Skeletal muscle satellite cell (primary cell): Measurements from ENCODE around the gene MAPK8.

Source experiments
- H3K27me3 ChIP-seq: 2 replicates; pipeline ENCODE4 v1.7.0; 2013; ENCODE audit warnings: low read length; ENCODE audit not compliant: control insufficient read depth, insufficient read depth
- H3K36me3 ChIP-seq: 2 replicates; pipeline ENCODE4 v1.7.0; 2013; ENCODE audit warnings: mild to moderate bottlenecking, control low read depth, low read length; ENCODE audit not compliant: insufficient read depth
- H3K4me1 ChIP-seq: 2 replicates; pipeline ENCODE4 v1.7.0; 2013; ENCODE audit warnings: low read length; ENCODE audit not compliant: control insufficient read depth, insufficient read depth
- H3K4me2 ChIP-seq: 2 replicates; pipeline ENCODE4 v1.7.0; 2013; ENCODE audit warnings: mild to moderate bottlenecking, low read length
- H3K4me3 ChIP-seq: 2 replicates; pipeline ENCODE4 v1.7.0; 2013; ENCODE audit warnings: low read length
- H3K9ac ChIP-seq: 2 replicates; pipeline ENCODE4 v1.7.0; 2013; ENCODE audit warnings: mild to moderate bottlenecking, low read depth, low read length, moderate library complexity
- H3K9me3 ChIP-seq: replicated peaks from 2 replicates; pipeline ENCODE4 v1.7.0; 2013; ENCODE audit warnings: mild to moderate bottlenecking, control low read depth, low read length

MAPK8 gene

DNA sequence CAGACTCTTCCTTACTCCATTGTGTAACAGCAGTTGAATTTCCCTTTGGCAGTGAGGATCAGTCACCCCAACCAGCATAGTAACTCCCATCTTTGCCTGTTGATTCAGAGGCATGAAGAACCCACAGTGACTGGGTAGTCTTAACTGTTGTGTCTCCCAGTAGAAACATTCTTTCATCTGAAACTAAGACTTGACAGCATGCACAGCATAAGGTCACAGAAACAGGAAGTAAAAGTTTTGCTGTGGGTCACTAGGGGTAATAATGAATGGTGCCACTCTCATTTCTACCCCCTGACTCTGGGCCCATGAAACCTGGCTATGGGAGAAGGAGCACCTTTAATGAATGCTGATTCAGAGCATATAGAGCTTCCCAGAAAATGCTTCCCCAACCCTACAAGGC, 23.6 kb upstream of the MAPK8 start:
- H3K9me3 ChIP-seq: peaks cover 5% of the 10 kb centered on the region
- H3K4me3 ChIP-seq: no peak overlapping the region
- H3K9ac ChIP-seq: no peak overlapping the region

DNA sequence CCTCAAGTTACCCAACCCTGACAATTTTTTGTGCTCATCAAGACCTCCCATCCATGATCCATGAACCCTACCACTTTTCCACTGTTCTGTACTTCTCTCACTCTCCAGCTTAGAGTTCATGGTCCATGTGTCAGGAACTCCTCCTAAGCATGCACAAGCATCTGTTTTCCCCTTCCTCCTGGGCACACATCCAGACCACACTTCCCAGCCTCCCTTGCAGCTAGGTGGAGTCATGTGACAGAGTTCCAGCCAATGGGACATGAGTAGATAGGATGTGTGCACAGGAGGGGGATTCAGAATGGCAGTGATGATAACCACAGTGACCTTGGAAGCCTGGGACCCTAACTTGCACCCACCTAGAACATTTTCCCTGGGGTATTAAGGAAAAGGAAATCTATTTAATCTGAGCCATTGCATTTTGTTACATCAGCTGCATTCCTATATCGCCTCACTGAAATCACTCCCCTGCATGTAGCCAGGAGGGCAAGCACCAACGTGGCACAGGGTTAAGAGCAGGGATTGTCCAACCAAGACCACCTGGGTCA, 22.4 kb upstream of the MAPK8 start:
- Histone ChIP-seq H3K4me1 (no peaks in the 10 kb centered on the region), H3K4me2 (no peak overlapping the region), H3K9me3 (peaks cover 5% of the 10 kb centered on the region), H3K9ac (no peak overlapping the region), H3K4me3 (no peak overlapping the region), H3K36me3 (no peaks in the 10 kb centered on the region), H3K27me3 (peaks cover 50% of the 10 kb centered on the region)

More for the DNA sequence above, 23.6 kb upstream of the MAPK8 start:
- Histone ChIP-seq H3K4me1 (no peaks in the 10 kb centered on the region), H3K4me2 (no peak overlapping the region), H3K36me3 (no peaks in the 10 kb centered on the region), H3K27me3 (peaks cover 49% of the 10 kb centered on the region)

GRCh38 chr10:48284811-48285210, 21.7 kb upstream of the MAPK8 start:
- no peak overlapping the region for H3K4me2 ChIP-seq
- no peaks in the 10 kb centered on the region for H3K36me3 ChIP-seq
- H3K4me3 ChIP-seq: no peak overlapping the region
- no peaks in the 10 kb centered on the region for H3K4me1 ChIP-seq
- H3K9me3 ChIP-seq: peaks cover 5% of the 10 kb centered on the region
- H3K27me3 ChIP-seq: peaks cover 48% of the 10 kb centered on the region
- no peak overlapping the region for H3K9ac ChIP-seq

GRCh38 chr10:48285710-48286109, 20.8 kb upstream of the MAPK8 start:
- H3K4me1 ChIP-seq: no peaks in the 10 kb centered on the region
- H3K9me3 ChIP-seq: peaks cover 5% of the 10 kb centered on the region
- no peak overlapping the region for H3K4me3 ChIP-seq
- H3K27me3 ChIP-seq: peaks cover 53% of the 10 kb centered on the region
- no peaks in the 10 kb centered on the region for H3K36me3 ChIP-seq
- no peak overlapping the region for H3K9ac ChIP-seq
- no peak overlapping the region for H3K4me2 ChIP-seq

DNA sequence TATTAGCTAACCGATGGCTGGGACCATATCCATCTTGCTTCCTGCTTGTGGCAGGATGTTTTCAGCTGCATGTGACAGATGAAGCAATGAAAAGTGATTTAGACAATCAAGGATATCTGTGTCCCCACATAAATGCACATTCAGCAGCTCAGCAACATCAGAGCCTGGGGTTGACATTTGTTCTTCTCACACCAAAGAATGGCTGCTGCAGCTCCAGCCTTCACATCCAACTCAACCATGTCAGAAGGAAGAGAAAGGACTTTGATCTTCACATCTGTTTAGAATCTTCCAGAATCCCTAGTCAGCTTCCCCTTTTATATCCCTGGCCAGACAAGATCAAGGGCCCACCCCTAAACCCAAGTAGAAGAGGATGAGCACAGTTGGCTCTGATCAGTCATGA, 20.1 kb upstream of the MAPK8 start:
- H3K9me3 ChIP-seq: peaks cover 5% of the 10 kb centered on the region
- no peak overlapping the region for H3K9ac ChIP-seq
- no peak overlapping the region for H3K4me3 ChIP-seq
- H3K4me2 ChIP-seq: no peak overlapping the region
- no peaks in the 10 kb centered on the region for H3K4me1 ChIP-seq
- peaks cover 60% of the 10 kb centered on the region for H3K27me3 ChIP-seq
- H3K36me3 ChIP-seq: no peaks in the 10 kb centered on the region

- no peak overlapping the region for H3K4me2 ChIP-seq
- no peaks in the 10 kb centered on the region for H3K36me3 ChIP-seq
- H3K9ac ChIP-seq: no peak overlapping the region
- peaks cover 5% of the 10 kb centered on the region for H3K9me3 ChIP-seq
- no peak overlapping the region for H3K4me3 ChIP-seq
- no peaks in the 10 kb centered on the region for H3K4me1 ChIP-seq
- H3K27me3 ChIP-seq: peaks cover 71% of the 10 kb centered on the region
Observed at GRCh38 chr10:48287417-48288391, 18.8 kb upstream of the MAPK8 start.

GRCh38 chr10:48288661-48289060, 17.8 kb upstream of the MAPK8 start:
- peaks cover 5% of the 10 kb centered on the region for H3K9me3 ChIP-seq
- H3K27me3 ChIP-seq: peaks cover 67% of the 10 kb centered on the region
- no peak overlapping the region for H3K4me2 ChIP-seq
- H3K4me3 ChIP-seq: no peak overlapping the region
- H3K4me1 ChIP-seq: no peaks in the 10 kb centered on the region
- H3K36me3 ChIP-seq: no peaks in the 10 kb centered on the region
- no peak overlapping the region for H3K9ac ChIP-seq

DNA sequence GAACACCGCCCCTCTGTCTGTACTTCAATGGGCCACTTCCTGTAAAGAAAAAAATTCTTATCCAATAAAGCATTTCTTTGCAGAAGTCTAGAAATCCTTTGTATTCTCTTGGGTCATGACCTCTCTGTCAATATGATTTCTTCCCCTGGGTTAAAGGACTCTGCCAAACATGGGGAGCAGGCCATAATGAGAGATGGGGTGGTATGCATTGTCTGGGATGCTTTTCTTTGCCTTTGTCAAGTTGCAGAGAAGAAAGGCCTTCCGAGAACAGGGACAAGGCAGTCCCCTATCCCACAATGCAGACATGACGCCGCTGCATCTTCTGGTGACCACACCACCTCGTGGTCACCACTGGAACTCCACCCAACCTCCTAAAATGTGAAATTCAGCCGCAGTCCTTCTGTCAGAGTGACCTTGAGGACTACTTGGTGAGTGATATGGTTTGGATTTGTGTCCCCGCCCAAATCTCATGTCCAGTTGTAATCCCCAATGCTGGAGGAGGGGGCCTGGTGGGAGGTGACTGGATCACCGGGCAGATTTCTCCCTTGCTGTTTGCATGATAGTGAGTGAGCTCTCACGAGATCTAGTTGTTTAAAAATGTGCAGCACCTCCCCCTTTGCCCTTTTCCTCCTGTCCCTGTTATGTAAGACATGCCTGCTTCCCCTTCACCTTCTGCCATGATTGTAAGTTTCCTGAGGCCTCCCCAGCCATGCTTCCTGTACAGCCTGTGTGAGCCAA, 16.8 kb upstream of the MAPK8 start:
- peaks cover 65% of the 10 kb centered on the region for H3K27me3 ChIP-seq

GRCh38 chr10:48290286-48290685, 16.2 kb upstream of the MAPK8 start:
- H3K9ac ChIP-seq: no peak overlapping the region
- peaks cover 65% of the 10 kb centered on the region for H3K27me3 ChIP-seq

More for the DNA sequence above, 16.8 kb upstream of the MAPK8 start:
- Histone ChIP-seq H3K4me1 (no peaks in the 10 kb centered on the region), H3K36me3 (no peaks in the 10 kb centered on the region), H3K4me2 (no peak overlapping the region), H3K9ac (no peak overlapping the region), H3K4me3 (no peak overlapping the region), H3K9me3 (no peaks in the 10 kb centered on the region)

GRCh38 chr10:48291190-48291589, 15.3 kb upstream of the MAPK8 start:
- Histone ChIP-seq H3K4me2 (no peak overlapping the region), H3K27me3 (peaks cover 62% of the 10 kb centered on the region), H3K9me3 (no peaks in the 10 kb centered on the region), H3K36me3 (no peaks in the 10 kb centered on the region), H3K4me3 (no peak overlapping the region), H3K9ac (no peak overlapping the region), H3K4me1 (no peaks in the 10 kb centered on the region)

More at GRCh38 chr10:48290286-48290685, 16.2 kb upstream of the MAPK8 start:
- no peaks in the 10 kb centered on the region for H3K4me1 ChIP-seq
- H3K36me3 ChIP-seq: no peaks in the 10 kb centered on the region
- H3K9me3 ChIP-seq: no peaks in the 10 kb centered on the region
- H3K4me3 ChIP-seq: no peak overlapping the region
- H3K4me2 ChIP-seq: no peak overlapping the region

DNA sequence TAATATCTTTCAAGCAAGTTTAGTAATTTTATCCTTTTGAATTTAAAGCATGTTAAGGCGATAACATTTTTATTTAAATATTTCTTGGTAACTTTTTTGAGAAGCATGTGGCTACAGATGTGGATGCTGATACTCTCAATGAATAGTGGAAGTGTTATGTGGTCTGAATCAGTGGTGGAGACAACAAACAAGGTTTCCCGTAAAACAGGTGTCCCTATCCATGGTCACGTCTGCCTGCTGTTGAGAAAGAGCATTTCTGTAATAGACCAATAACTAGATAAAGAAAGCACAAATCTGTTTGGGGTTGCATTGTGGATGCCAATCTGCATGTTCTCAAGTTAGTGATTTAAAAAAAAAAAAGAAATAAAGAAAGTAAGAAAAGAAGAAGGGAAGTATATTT, 13.9 kb upstream of the MAPK8 start:
- no peaks in the 10 kb centered on the region for H3K9me3 ChIP-seq
- H3K4me3 ChIP-seq: no peak overlapping the region
- no peak overlapping the region for H3K9ac ChIP-seq
- no peak overlapping the region for H3K4me2 ChIP-seq
- peaks cover 49% of the 10 kb centered on the region for H3K27me3 ChIP-seq
- no peaks in the 10 kb centered on the region for H3K36me3 ChIP-seq
- H3K4me1 ChIP-seq: no peaks in the 10 kb centered on the region
